ENCODE data around the gene ARHGAP11A. TPM values are rescaled to one million over a fixed set of nuclear protein-coding genes. Genes with fewer than 3 reads are reported as not detected.

The ARHGAP11A gene
- total RNA-seq, 1 donor from 2014 or later: 95.7 TPM

GRCh38 chr15:32667321-32667720 is 52.0 kb downstream of the ARHGAP11A start:
- H3K27ac Mint-ChIP-seq: no peak overlapping the region
- no peak overlapping the region for H3K4me3 Mint-ChIP-seq
- H3K4me1 Mint-ChIP-seq: peaks cover 4% of the 10 kb centered on the region
- intact Hi-C loops (cut with micrococcal nuclease): no loop called here
- no peaks in the 10 kb centered on the region for H3K27me3 Mint-ChIP-seq
- peaks cover 7% of the 10 kb centered on the region for H3K36me3 Mint-ChIP-seq (ENCODE audit: low read depth)
- no peak for DNase-seq
- H3K9me3 Mint-ChIP-seq: no peaks in the 10 kb centered on the region

- intact Hi-C loops (cut with micrococcal nuclease): no loop called here
- Mint-ChIP-seq H3K4me1 (no peaks in the 10 kb centered on the region), H3K27me3 (no peaks in the 10 kb centered on the region), H3K4me3 (no peak overlapping the region), H3K27ac (no peak overlapping the region), H3K9me3 (no peaks in the 10 kb centered on the region), H3K36me3 (ENCODE audit: low read depth) (peaks cover 4% of the 10 kb centered on the region)
- no peak for DNase-seq
Measured at GRCh38 chr15:32668942-32669341, 53.6 kb downstream of the ARHGAP11A start.

GRCh38 chr15:32669896-32670611 is 54.8 kb downstream of the ARHGAP11A start:
- H3K4me1 Mint-ChIP-seq: no peaks in the 10 kb centered on the region
- peaks cover 4% of the 10 kb centered on the region for H3K36me3 Mint-ChIP-seq (ENCODE audit: low read depth)
- no peak overlapping the region for H3K4me3 Mint-ChIP-seq
- no peaks in the 10 kb centered on the region for H3K27me3 Mint-ChIP-seq
- DNase-seq: no peak
- H3K27ac Mint-ChIP-seq: no peak overlapping the region
- intact Hi-C loops (cut with micrococcal nuclease): no loop called here
- H3K9me3 Mint-ChIP-seq: no peaks in the 10 kb centered on the region

GRCh38 chr15:32670623-32671022 is 55.3 kb downstream of the ARHGAP11A start:
- no peaks in the 10 kb centered on the region for H3K27me3 Mint-ChIP-seq
- no peak overlapping the region for H3K4me3 Mint-ChIP-seq
- H3K27ac Mint-ChIP-seq: no peak overlapping the region
- no peaks in the 10 kb centered on the region for H3K9me3 Mint-ChIP-seq
- DNase-seq: no peak
- H3K36me3 Mint-ChIP-seq (ENCODE audit: low read depth): peaks cover 4% of the 10 kb centered on the region
- H3K4me1 Mint-ChIP-seq: no peaks in the 10 kb centered on the region
- intact Hi-C loops (cut with micrococcal nuclease): no loop called here

- Mint-ChIP-seq H3K4me1 (no peaks in the 10 kb centered on the region), H3K27ac (no peak overlapping the region), H3K27me3 (no peaks in the 10 kb centered on the region), H3K9me3 (no peaks in the 10 kb centered on the region), H3K36me3 (ENCODE audit: low read depth) (peaks cover 4% of the 10 kb centered on the region), H3K4me3 (no peak overlapping the region)
- intact Hi-C loops (cut with micrococcal nuclease): no loop called here
- DNase-seq: no peak
Measured at GRCh38 chr15:32671339-32672325, 56.3 kb downstream of the ARHGAP11A start.

GRCh38 chr15:32674681-32675080 is 59.4 kb downstream of the ARHGAP11A start:
- Mint-ChIP-seq H3K4me3 (no peak overlapping the region), H3K27me3 (no peaks in the 10 kb centered on the region), H3K4me1 (no peaks in the 10 kb centered on the region), H3K27ac (no peak overlapping the region), H3K9me3 (no peaks in the 10 kb centered on the region), H3K36me3 (ENCODE audit: low read depth) (peaks cover 2% of the 10 kb centered on the region)
- intact Hi-C loops (cut with micrococcal nuclease): no loop called here
- DNase-seq: no peak

GRCh38 chr15:32675466-32675865 is 60.2 kb downstream of the ARHGAP11A start:
- H3K4me3 Mint-ChIP-seq: no peak overlapping the region
- peaks cover 4% of the 10 kb centered on the region for H3K36me3 Mint-ChIP-seq (ENCODE audit: low read depth)
- intact Hi-C loops (cut with micrococcal nuclease): no loop called here
- H3K27ac Mint-ChIP-seq: no peak overlapping the region
- H3K9me3 Mint-ChIP-seq: no peaks in the 10 kb centered on the region
- DNase-seq: no peak
- no peaks in the 10 kb centered on the region for H3K4me1 Mint-ChIP-seq
- H3K27me3 Mint-ChIP-seq: no peaks in the 10 kb centered on the region

- intact Hi-C loops (cut with micrococcal nuclease): no loop called here
- Mint-ChIP-seq H3K9me3 (no peaks in the 10 kb centered on the region), H3K27me3 (no peaks in the 10 kb centered on the region), H3K36me3 (ENCODE audit: low read depth) (peaks cover 4% of the 10 kb centered on the region), H3K4me3 (no peak overlapping the region), H3K4me1 (no peaks in the 10 kb centered on the region), H3K27ac (no peak overlapping the region)
- no peak for DNase-seq
Measured at GRCh38 chr15:32676169-32676568, 60.9 kb downstream of the ARHGAP11A start.

GRCh38 chr15:32677238-32677750 is 62.0 kb downstream of the ARHGAP11A start:
- no peak for DNase-seq
- Mint-ChIP-seq H3K27me3 (no peaks in the 10 kb centered on the region), H3K4me1 (no peaks in the 10 kb centered on the region), H3K36me3 (ENCODE audit: low read depth) (peaks cover 2% of the 10 kb centered on the region), H3K4me3 (no peak overlapping the region), H3K9me3 (no peaks in the 10 kb centered on the region), H3K27ac (no peak overlapping the region)
- intact Hi-C loops (cut with micrococcal nuclease): no loop called here

GRCh38 chr15:32679298-32679690 is 64.0 kb downstream of the ARHGAP11A start:
- Mint-ChIP-seq H3K27me3 (no peaks in the 10 kb centered on the region), H3K9me3 (no peaks in the 10 kb centered on the region), H3K36me3 (ENCODE audit: low read depth) (peaks cover 6% of the 10 kb centered on the region), H3K4me3 (no peak overlapping the region), H3K4me1 (peaks cover 7% of the 10 kb centered on the region), H3K27ac (no peak overlapping the region)
- DNase-seq: no peak
- intact Hi-C loops (cut with micrococcal nuclease): no loop called here

GRCh38 chr15:32682569-32682968 is 67.3 kb downstream of the ARHGAP11A start:
- intact Hi-C loops (cut with micrococcal nuclease): no loop called here
- peaks cover 10% of the 10 kb centered on the region for H3K36me3 Mint-ChIP-seq (ENCODE audit: low read depth)

GRCh38 chr15:32682977-32683630 is 67.8 kb downstream of the ARHGAP11A start:
- Mint-ChIP-seq H3K36me3 (ENCODE audit: low read depth) (peaks cover 10% of the 10 kb centered on the region), H3K27me3 (no peaks in the 10 kb centered on the region), H3K4me1 (peaks cover 9% of the 10 kb centered on the region), H3K27ac (no peak overlapping the region), H3K4me3 (no peak overlapping the region), H3K9me3 (no peaks in the 10 kb centered on the region)
- no peak for DNase-seq
- intact Hi-C loops (cut with micrococcal nuclease): no loop called here

More at GRCh38 chr15:32682569-32682968, 67.3 kb downstream of the ARHGAP11A start:
- Mint-ChIP-seq H3K4me3 (no peak overlapping the region), H3K27me3 (no peaks in the 10 kb centered on the region), H3K9me3 (no peaks in the 10 kb centered on the region), H3K4me1 (peaks cover 9% of the 10 kb centered on the region), H3K27ac (no peak overlapping the region)
- DNase-seq: no peak

- H3K27ac Mint-ChIP-seq: no peak overlapping the region
- H3K36me3 Mint-ChIP-seq (ENCODE audit: low read depth): peaks cover 10% of the 10 kb centered on the region
- peaks cover 9% of the 10 kb centered on the region for H3K4me1 Mint-ChIP-seq
- no peaks in the 10 kb centered on the region for H3K9me3 Mint-ChIP-seq
- intact Hi-C loops (cut with micrococcal nuclease): no loop called here
- no peak overlapping the region for H3K4me3 Mint-ChIP-seq
- no peak for DNase-seq
- no peaks in the 10 kb centered on the region for H3K27me3 Mint-ChIP-seq
Measured at GRCh38 chr15:32683906-32684584, 68.7 kb downstream of the ARHGAP11A start.
